LNCAP (cell line): ENCODE results near the gene UBN1.

Source experiments
- CTCF ChIP-seq: fragments of 450-650 bp; IDR thresholded peaks from 2 replicates; pipeline ENCODE4 v1.5.1; 2017; ENCODE audit warnings: mild to moderate bottlenecking

UBN1 gene

GRCh38 chr16:4897328-4897727, 50.0 kb downstream of the UBN1 start:
- no peak for TF ChIP-seq CTCF

DNA sequence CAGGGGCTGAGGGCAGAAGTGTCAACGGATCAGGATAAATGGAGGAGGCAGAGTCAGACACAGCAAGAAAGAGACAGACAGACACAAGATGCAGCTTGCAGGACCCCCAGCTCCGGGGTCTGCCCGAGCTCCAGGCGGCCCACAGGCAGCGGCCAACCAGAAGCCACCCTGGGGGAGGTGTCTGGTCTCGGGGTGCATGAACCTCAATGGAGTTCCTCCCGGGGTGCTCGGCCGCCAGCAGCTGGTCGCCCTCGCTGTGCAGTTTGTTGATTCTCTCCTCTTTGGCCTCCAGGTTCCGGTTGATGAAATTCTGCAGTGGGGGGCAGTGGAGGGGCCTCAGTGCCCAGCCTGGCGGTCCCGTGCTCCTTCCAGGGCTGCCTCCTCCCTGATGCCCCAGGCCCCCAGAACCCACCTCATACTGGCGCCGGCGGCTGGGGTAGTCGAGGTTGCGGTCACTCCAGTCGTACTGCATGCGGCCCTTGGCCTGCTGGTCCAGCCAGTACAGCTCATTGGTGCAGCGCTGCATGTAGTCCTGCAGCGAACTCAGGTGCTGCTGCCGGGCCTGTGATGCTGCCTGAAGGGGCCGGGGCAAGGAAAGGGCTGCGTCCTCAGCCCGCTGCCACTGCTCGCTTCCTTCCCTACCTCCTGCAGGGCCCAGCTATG, 51.7 kb downstream of the UBN1 start:
- no peak for TF ChIP-seq CTCF

- TF ChIP-seq CTCF = no peak
These were observed 52.2 kb downstream of the UBN1 start for GRCh38 chr16:4899474-4899846.

DNA sequence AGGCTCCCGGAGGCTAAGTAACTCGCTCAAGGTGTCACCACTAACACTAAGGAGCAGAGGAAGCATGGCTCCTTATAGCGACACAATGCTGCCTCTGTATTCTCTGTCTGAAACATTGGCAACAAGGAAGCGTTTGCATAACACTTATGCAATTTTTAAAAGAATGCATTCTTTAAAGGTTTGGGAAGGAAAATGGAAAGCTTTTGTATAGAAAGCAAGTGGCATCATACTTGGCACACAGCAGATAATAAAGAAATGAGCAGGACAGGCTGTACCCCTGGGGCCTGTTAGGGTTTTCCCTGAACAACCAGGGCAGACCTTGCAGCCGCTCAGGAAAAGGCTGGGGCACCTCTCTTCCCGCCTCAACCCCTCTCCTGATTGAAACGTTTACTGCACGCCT, 52.8 kb downstream of the UBN1 start:
- TF ChIP-seq CTCF = no peak

DNA sequence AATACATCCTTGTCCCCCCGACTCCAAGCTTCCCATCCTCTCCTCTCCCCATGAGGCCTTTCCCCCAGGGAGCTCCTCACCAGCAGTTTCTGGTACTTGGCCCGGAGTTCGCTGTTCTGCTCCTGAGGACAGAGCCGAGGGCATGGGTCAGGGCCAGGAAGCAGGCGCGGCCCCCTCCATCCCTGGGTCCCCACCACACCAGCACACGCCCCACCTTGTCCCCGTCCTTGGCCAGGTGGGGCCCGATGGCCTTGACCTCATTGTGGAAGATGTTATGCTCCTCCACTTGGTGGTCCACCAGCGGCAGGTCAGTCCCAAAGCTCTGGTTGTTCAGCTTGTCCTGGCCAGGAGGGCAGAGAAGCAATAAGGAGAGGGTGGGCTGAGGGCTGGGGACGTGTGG, 53.5 kb downstream of the UBN1 start:
- no peak for TF ChIP-seq CTCF

DNA sequence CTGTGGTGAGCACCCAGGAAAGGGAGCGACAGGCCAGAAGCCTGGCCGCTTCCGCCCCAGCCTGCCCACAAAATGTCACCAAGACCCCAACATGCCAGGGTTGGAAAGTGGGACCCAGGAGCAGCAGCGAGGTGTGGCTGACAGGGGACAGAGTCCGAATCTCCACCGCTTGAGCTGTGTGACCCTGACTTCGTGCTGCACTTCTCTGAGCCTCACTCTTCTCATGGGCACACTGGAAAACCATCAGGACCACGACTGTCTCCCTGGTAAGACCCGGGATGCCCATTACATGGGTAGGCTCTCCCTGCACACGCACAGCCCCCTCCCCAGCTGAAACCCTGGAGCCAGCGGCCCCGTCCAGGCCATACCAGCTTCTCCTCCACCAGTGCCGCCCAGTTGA, 54.8 kb downstream of the UBN1 start:
- TF ChIP-seq CTCF = no peak

GRCh38 chr16:4904108-4904941, 57.0 kb downstream of the UBN1 start:
- no peak for TF ChIP-seq CTCF
